Smooth muscle cell (in vitro differentiated cells): ENCODE data around the gene CTTNBP2. TPM values are rescaled to one million over a fixed set of nuclear protein-coding genes. Genes with fewer than 3 reads are reported as not detected.

Experiments
- DNase-seq: peaks from one replicate; lab custom pipeline; 2025; ENCODE audit not compliant: unreplicated experiment; lab: John Stamatoyannopoulos, UW
- H2AFZ ChIP-seq: fragments of 200-600 bp; sonication (generic); 2 replicates; pipeline ENCODE4 v1.6.0; 2016; ENCODE audit warnings: antibody characterized with exemption, low read depth, mild to moderate bottlenecking
- H3F3A ChIP-seq: fragments of 200-600 bp; sonication (generic); 2 replicates; pipeline ENCODE4 v1.6.0; 2017; ENCODE audit warnings: antibody characterized with exemption, low read depth
- H3K27ac ChIP-seq: fragments of 200-600 bp; sonication (generic); 2 replicates; pipeline ENCODE4 v1.5.1; 2016; ENCODE audit warnings: low read depth, mild to moderate bottlenecking
- H3K27me3 ChIP-seq: fragments of 200-600 bp; sonication (generic); 2 replicates; pipeline ENCODE4 v1.6.1; 2016; ENCODE audit warnings: low read depth, mild to moderate bottlenecking
- H3K36me3 ChIP-seq: fragments of 200-600 bp; sonication (generic); 2 replicates; pipeline ENCODE4 v1.5.1; 2016; ENCODE audit warnings: low read depth
- H3K4me1 ChIP-seq: fragments of 200-600 bp; sonication (generic); 2 replicates; pipeline ENCODE4 v1.5.1; 2016; ENCODE audit warnings: low read depth
- H3K4me2 ChIP-seq: fragments of 200-600 bp; sonication (generic); 2 replicates; pipeline ENCODE4 v1.6.0; 2016; ENCODE audit warnings: mild to moderate bottlenecking
- H3K4me3 ChIP-seq: fragments of 200-600 bp; sonication (generic); 2 replicates; pipeline ENCODE4 v1.5.1; 2016; ENCODE audit warnings: mild to moderate bottlenecking
- H3K79me2 ChIP-seq: fragments of 200-600 bp; sonication (generic); 2 replicates; pipeline ENCODE4 v1.6.0; 2016; ENCODE audit warnings: low read depth, mild to moderate bottlenecking
- H3K9ac ChIP-seq: fragments of 200-600 bp; sonication (generic); 2 replicates; pipeline ENCODE4 v1.6.0; 2016; ENCODE audit warnings: low read depth
- H3K9me3 ChIP-seq: fragments of 200-600 bp; sonication (generic); replicated peaks from 2 replicates; pipeline ENCODE4 v1.5.1; 2016; ENCODE audit warnings: low read depth
- H4K20me1 ChIP-seq: fragments of 200-600 bp; sonication (generic); 2 replicates; pipeline ENCODE4 v1.6.0; 2016; ENCODE audit warnings: low read depth
- CTCF ChIP-seq: fragments of 200-600 bp; sonication (generic); IDR thresholded peaks from 2 replicates; pipeline ENCODE4 v1.5.1; 2017; ENCODE audit warnings: borderline replicate concordance, mild to moderate bottlenecking, antibody characterized with exemption; ENCODE audit not compliant: insufficient read depth, poor library complexity, severe bottlenecking
- WGBS: methylation state at CpG from one replicate; pipeline ENCODE4 v1.1.7; 2016; ENCODE audit warnings: low lambda C conversion rate; 5-methylcytosine and 5-hydroxymethylcytosine counted together
- polyA plus RNA-seq: library from polyadenylated mRNA; unstranded; fragments of >200 nt; fragmentation: Nextera tagmentation; extraction: Ambion mirVana; gene quantifications from 2 replicates; pipeline ENCODE4 v1.2.1, GENCODE V29; 2016
- total RNA-seq: library from RNA; depleted of rRNA; stranded (reverse); fragments of >200 nt; gene quantifications from 2 replicates; pipeline ENCODE4 v1.2.3, GENCODE V29; 2014

Gene CTTNBP2
- total and polyA plus RNA-seq, 2 experiments from 2014 or later, result 4.8 to 42.3 TPM

- no peaks in the 10 kb centered on the region for H3K9me3 ChIP-seq
- no peaks in the 10 kb centered on the region for H3K79me2 ChIP-seq
- H3F3A ChIP-seq, result no peaks in the 10 kb centered on the region
- H3K9ac ChIP-seq, result no peak overlapping the region
- DNase-seq, result no peak
- no peaks in the 10 kb centered on the region for H3K36me3 ChIP-seq
- no peak for TF ChIP-seq CTCF
- no peaks in the 10 kb centered on the region for H3K27me3 ChIP-seq
- H2AFZ ChIP-seq, result no peak overlapping the region
- no peak overlapping the region for H3K4me3 ChIP-seq
- H3K27ac ChIP-seq, result no peak overlapping the region
- no peaks in the 10 kb centered on the region for H4K20me1 ChIP-seq
- no peak overlapping the region for H3K4me2 ChIP-seq
- 91% methylated on average over 1 of the region's 1 CpG for WGBS
- H3K4me1 ChIP-seq, result peaks cover 5% of the 10 kb centered on the region
Observed at GRCh38 chr7:117785431-117785830, 87.8 kb downstream of the CTTNBP2 start.

GRCh38 chr7:117784315-117784714, 88.9 kb downstream of the CTTNBP2 start:
- no peak overlapping the region for H2AFZ ChIP-seq
- no peak overlapping the region for H3K4me3 ChIP-seq
- no peaks in the 10 kb centered on the region for H3K36me3 ChIP-seq
- H3K27ac ChIP-seq, result no peak overlapping the region
- no peak for DNase-seq
- H3K27me3 ChIP-seq, result no peaks in the 10 kb centered on the region
- H3K9ac ChIP-seq, result no peak overlapping the region
- no peak overlapping the region for H3K4me2 ChIP-seq
- H3F3A ChIP-seq, result no peaks in the 10 kb centered on the region
- no peaks in the 10 kb centered on the region for H3K79me2 ChIP-seq
- H4K20me1 ChIP-seq, result no peaks in the 10 kb centered on the region
- H3K4me1 ChIP-seq, result peaks cover 5% of the 10 kb centered on the region
- no peak for TF ChIP-seq CTCF
- no peaks in the 10 kb centered on the region for H3K9me3 ChIP-seq
- WGBS, result 84% methylated on average over 1 of the region's 1 CpG

- Histone ChIP-seq H3K79me2 (no peaks in the 10 kb centered on the region), H3F3A (no peaks in the 10 kb centered on the region), H3K4me3 (no peak overlapping the region), H4K20me1 (no peaks in the 10 kb centered on the region), H2AFZ (no peak overlapping the region), H3K36me3 (no peaks in the 10 kb centered on the region), H3K27ac (no peak overlapping the region), H3K27me3 (no peaks in the 10 kb centered on the region), H3K4me1 (peaks cover 5% of the 10 kb centered on the region), H3K9ac (no peak overlapping the region), H3K9me3 (no peaks in the 10 kb centered on the region), H3K4me2 (no peak overlapping the region)
- no peak for TF ChIP-seq CTCF
- WGBS, result 90% methylated on average over 3 of the region's 3 CpGs
- no peak for DNase-seq
Observed at GRCh38 chr7:117782761-117783160, 90.5 kb downstream of the CTTNBP2 start.

GRCh38 chr7:117781707-117782106, 91.5 kb downstream of the CTTNBP2 start:
- no peak overlapping the region for H3K4me3 ChIP-seq
- DNase-seq, result no peak
- H3K9ac ChIP-seq, result no peak overlapping the region
- 93% methylated on average over 2 of the region's 2 CpGs for WGBS
- no peak overlapping the region for H3K27ac ChIP-seq
- peaks cover 5% of the 10 kb centered on the region for H3K4me1 ChIP-seq
- H2AFZ ChIP-seq, result no peak overlapping the region
- no peaks in the 10 kb centered on the region for H3K9me3 ChIP-seq
- no peaks in the 10 kb centered on the region for H3K36me3 ChIP-seq
- no peaks in the 10 kb centered on the region for H3K27me3 ChIP-seq
- no peak for TF ChIP-seq CTCF
- H4K20me1 ChIP-seq, result no peaks in the 10 kb centered on the region
- H3K4me2 ChIP-seq, result no peak overlapping the region
- H3K79me2 ChIP-seq, result no peaks in the 10 kb centered on the region
- no peaks in the 10 kb centered on the region for H3F3A ChIP-seq
